ENCODE measurements around the gene MICAL2. TPM values are rescaled to one million over a fixed set of nuclear protein-coding genes. Genes with fewer than 3 reads are reported as not detected.

MICAL2 gene
- total RNA-seq, 1 experiment from 2014 or later = 37.4 TPM

- Histone ChIP-seq H3K9ac (ENCODE audit: low read length) (no peak overlapping the region), H3K4me2 (ENCODE audit: low read length) (no peak overlapping the region), H3K36me3 (ENCODE audit: control insufficient read depth in 1 of 2, insufficient read depth in 2 of 2, low read length in 2 of 2) (no peaks in the 10 kb centered on the region), H3K4me3 (replicated peaks in 1 of 2; ENCODE audit: low read depth in 1 of 2, low read length in 2 of 2) (no peak overlapping the region), H3K4me1 (ENCODE audit: control insufficient read depth in 1 of 2, insufficient read depth in 2 of 2, low read length in 2 of 2) (no peaks in the 10 kb centered on the region; a peak in 1 of 4 replicates), H3K27ac (ENCODE audit: low read depth, low read length) (no peak overlapping the region), H4K20me1 (ENCODE audit: insufficient read depth) (no peaks in the 10 kb centered on the region), H3K79me2 (ENCODE audit: insufficient read depth, low read length) (no peaks in the 10 kb centered on the region), H3K9me3 (ENCODE audit: control insufficient read depth in 1 of 2, insufficient read depth in 1 of 2, low read depth in 1 of 2, low read length in 2 of 2) (no peaks in the 10 kb centered on the region), H3K9me2 (ENCODE audit: insufficient read depth) (no peaks in the 10 kb centered on the region), H3K27me3 (ENCODE audit: insufficient read depth, low read length) (no peaks in the 10 kb centered on the region), H2AFZ (ENCODE audit: low read depth, low read length, poor library complexity, severe bottlenecking) (no peak overlapping the region)
- ATAC-seq (no peak), DNase-seq (ENCODE audit: low read depth, low spot score) (no peak)
- intact Hi-C loops (cut with micrococcal nuclease) = no loop called here
- TF ChIP-seq, protein P1, sequence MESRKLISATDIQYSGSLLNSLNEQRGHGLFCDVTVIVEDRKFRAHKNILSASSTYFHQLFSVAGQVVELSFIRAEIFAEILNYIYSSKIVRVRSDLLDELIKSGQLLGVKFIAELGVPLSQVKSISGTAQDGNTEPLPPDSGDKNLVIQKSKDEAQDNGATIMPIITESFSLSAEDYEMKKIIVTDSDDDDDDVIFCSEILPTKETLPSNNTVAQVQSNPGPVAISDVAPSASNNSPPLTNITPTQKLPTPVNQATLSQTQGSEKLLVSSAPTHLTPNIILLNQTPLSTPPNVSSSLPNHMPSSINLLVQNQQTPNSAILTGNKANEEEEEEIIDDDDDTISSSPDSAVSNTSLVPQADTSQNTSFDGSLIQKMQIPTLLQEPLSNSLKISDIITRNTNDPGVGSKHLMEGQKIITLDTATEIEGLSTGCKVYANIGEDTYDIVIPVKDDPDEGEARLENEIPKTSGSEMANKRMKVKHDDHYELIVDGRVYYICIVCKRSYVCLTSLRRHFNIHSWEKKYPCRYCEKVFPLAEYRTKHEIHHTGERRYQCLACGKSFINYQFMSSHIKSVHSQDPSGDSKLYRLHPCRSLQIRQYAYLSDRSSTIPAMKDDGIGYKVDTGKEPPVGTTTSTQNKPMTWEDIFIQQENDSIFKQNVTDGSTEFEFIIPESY (IDR thresholded peaks at IDR 0.05; ENCODE audit: extremely low read depth, insufficient replicate concordance, low read length) = no peak
- TF ChIP-seq TCF7L2 (IDR thresholded peaks at IDR 0.05; ENCODE audit: borderline replicate concordance, extremely low read depth, insufficient read depth, insufficient read length) (no peak), POLR2AphosphoS5 (IDR thresholded peaks at IDR 0.05; ENCODE audit: low read depth, low read length) (no peak), SIN3A (IDR thresholded peaks at IDR 0.05; ENCODE audit: low read depth) (no peak), SP1 (IDR thresholded peaks at IDR 0.05; ENCODE audit: low read depth) (no peak), FOSL1 (IDR thresholded peaks at IDR 0.05; ENCODE audit: low read depth) (no peak), POLR2A (IDR thresholded peaks at IDR 0.05; ENCODE audit: borderline replicate concordance, extremely low read depth, insufficient read depth, insufficient read length) (no peak), ZFX (IDR thresholded peaks at IDR 0.05) (no peak), CBX3 (IDR thresholded peaks at IDR 0.05; ENCODE audit: low read depth) (no peak), EGR1 (IDR thresholded peaks at IDR 0.05; ENCODE audit: low read depth) (no peak), EZH2 (IDR thresholded peaks at IDR 0.05) (no peak), ELF1 (IDR thresholded peaks at IDR 0.05; ENCODE audit: borderline replicate concordance, low read depth) (no peak), EZH2phosphoT487 (IDR thresholded peaks at IDR 0.05; ENCODE audit: borderline replicate concordance) (no peak), ZNF274 (IDR thresholded peaks at IDR 0.05; ENCODE audit: low read depth, low read length) (no peak), JUND (IDR thresholded peaks at IDR 0.05) (no peak), CEBPB (IDR thresholded peaks at IDR 0.05; ENCODE audit: low read depth) (no peak), YY1 (IDR thresholded peaks at IDR 0.05; ENCODE audit: extremely low read depth, insufficient replicate concordance, low read depth, low read length) (no peak)
- TF ChIP-seq, protein P2, sequence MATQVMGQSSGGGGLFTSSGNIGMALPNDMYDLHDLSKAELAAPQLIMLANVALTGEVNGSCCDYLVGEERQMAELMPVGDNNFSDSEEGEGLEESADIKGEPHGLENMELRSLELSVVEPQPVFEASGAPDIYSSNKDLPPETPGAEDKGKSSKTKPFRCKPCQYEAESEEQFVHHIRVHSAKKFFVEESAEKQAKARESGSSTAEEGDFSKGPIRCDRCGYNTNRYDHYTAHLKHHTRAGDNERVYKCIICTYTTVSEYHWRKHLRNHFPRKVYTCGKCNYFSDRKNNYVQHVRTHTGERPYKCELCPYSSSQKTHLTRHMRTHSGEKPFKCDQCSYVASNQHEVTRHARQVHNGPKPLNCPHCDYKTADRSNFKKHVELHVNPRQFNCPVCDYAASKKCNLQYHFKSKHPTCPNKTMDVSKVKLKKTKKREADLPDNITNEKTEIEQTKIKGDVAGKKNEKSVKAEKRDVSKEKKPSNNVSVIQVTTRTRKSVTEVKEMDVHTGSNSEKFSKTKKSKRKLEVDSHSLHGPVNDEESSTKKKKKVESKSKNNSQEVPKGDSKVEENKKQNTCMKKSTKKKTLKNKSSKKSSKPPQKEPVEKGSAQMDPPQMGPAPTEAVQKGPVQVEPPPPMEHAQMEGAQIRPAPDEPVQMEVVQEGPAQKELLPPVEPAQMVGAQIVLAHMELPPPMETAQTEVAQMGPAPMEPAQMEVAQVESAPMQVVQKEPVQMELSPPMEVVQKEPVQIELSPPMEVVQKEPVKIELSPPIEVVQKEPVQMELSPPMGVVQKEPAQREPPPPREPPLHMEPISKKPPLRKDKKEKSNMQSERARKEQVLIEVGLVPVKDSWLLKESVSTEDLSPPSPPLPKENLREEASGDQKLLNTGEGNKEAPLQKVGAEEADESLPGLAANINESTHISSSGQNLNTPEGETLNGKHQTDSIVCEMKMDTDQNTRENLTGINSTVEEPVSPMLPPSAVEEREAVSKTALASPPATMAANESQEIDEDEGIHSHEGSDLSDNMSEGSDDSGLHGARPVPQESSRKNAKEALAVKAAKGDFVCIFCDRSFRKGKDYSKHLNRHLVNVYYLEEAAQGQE (IDR thresholded peaks at IDR 0.05; ENCODE audit: low read depth) = no peak
- TF ChIP-seq, protein P3, sequence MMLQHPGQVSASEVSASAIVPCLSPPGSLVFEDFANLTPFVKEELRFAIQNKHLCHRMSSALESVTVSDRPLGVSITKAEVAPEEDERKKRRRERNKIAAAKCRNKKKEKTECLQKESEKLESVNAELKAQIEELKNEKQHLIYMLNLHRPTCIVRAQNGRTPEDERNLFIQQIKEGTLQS (IDR thresholded peaks at IDR 0.05) = no peak
- TF ChIP-seq, protein P4, sequence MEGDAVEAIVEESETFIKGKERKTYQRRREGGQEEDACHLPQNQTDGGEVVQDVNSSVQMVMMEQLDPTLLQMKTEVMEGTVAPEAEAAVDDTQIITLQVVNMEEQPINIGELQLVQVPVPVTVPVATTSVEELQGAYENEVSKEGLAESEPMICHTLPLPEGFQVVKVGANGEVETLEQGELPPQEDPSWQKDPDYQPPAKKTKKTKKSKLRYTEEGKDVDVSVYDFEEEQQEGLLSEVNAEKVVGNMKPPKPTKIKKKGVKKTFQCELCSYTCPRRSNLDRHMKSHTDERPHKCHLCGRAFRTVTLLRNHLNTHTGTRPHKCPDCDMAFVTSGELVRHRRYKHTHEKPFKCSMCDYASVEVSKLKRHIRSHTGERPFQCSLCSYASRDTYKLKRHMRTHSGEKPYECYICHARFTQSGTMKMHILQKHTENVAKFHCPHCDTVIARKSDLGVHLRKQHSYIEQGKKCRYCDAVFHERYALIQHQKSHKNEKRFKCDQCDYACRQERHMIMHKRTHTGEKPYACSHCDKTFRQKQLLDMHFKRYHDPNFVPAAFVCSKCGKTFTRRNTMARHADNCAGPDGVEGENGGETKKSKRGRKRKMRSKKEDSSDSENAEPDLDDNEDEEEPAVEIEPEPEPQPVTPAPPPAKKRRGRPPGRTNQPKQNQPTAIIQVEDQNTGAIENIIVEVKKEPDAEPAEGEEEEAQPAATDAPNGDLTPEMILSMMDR (IDR thresholded peaks at IDR 0.05 in 2 of 3, conservative IDR thresholded peaks at IDR 0.05 in 1 of 3; ENCODE audit: borderline replicate concordance in 1 of 3, insufficient read depth in 1 of 3, low read depth in 2 of 3, low read length in 2 of 3) = no peak
- ChIA-PET CTCF (no interaction called here), POLR2A (no interaction called here), RAD21 (ENCODE audit: low non-redundant PET in 1 of 2, low total read pairs in 2 of 2, uncharacterized antibody in 2 of 2, unreplicated experiment in 2 of 2) (no interaction called here)
- BruUV-seq (replicated peaks) = no TSS peak
These were observed 13.2 kb upstream of the MICAL2 start for GRCh38 chr11:12097219-12097618.

Measured in HCT116 (cell line).